ACHN (cell line): ENCODE results near the gene NSUN6.
"Not testable (repeated sequence)": the region's sequence is repeated elsewhere in the genome, so short reads cannot be mapped to it uniquely, and the experiment has no call there.

Source experiments
- DNase-seq: peaks from one replicate; pipeline ENCODE4 v3.0.0-alpha.2; 2015
- in situ Hi-C: cut with HindIII; loops from 2 replicates; pipeline ENCODE4 v1.10.0; 2017; ENCODE audit warnings: low sequenced_read_pairs, low pct_ligation_motif_present, low pct_unique_long_range_greater_than_20kb

Gene NSUN6

GRCh38 chr10:18576586-18576985 lies 74.8 kb downstream of the NSUN6 start:
- DNase-seq, result no peak
- in situ Hi-C loops, result no loop called here

GRCh38 chr10:18572959-18573561 lies 78.3 kb downstream of the NSUN6 start:
- no peak for DNase-seq
- in situ Hi-C loops, result no loop called here

- in situ Hi-C loops, result no loop called here
- DNase-seq, result no peak
These were observed 79.6 kb downstream of the NSUN6 start for GRCh38 chr10:18571780-18572179.

- no peak for DNase-seq
- in situ Hi-C loops, result no loop called here
These were observed 80.3 kb downstream of the NSUN6 start for GRCh38 chr10:18571076-18571475.

- in situ Hi-C loops, DNase-seq: not testable (repeated sequence)
These were observed 81.0 kb downstream of the NSUN6 start for GRCh38 chr10:18570386-18570785.

GRCh38 chr10:18567343-18567856 lies 84.0 kb downstream of the NSUN6 start:
- DNase-seq, result no peak
- in situ Hi-C loops, result no loop called here

- in situ Hi-C loops, result no loop called here
- DNase-seq, result no peak
These were observed 85.2 kb downstream of the NSUN6 start for GRCh38 chr10:18566177-18566576.

GRCh38 chr10:18565006-18565405 lies 86.4 kb downstream of the NSUN6 start:
- in situ Hi-C loops, result no loop called here
- DNase-seq, result no peak

GRCh38 chr10:18563003-18563726 lies 88.2 kb downstream of the NSUN6 start:
- in situ Hi-C loops, result no loop called here
- no peak for DNase-seq

GRCh38 chr10:18561861-18562551 lies 89.4 kb downstream of the NSUN6 start:
- in situ Hi-C loops, result no loop called here

GRCh38 chr10:18557960-18558359 lies 93.4 kb downstream of the NSUN6 start:
- no peak for DNase-seq
- in situ Hi-C loops, result no loop called here

More at GRCh38 chr10:18561861-18562551, 89.4 kb downstream of the NSUN6 start:
- DNase-seq, result peak; percentile 7

GRCh38 chr10:18556522-18557147 lies 94.8 kb downstream of the NSUN6 start:
- in situ Hi-C loops, result no loop called here
- DNase-seq, result no peak

- peak; percentile 31 for DNase-seq
- in situ Hi-C loops, result no loop called here
These were observed 96.9 kb downstream of the NSUN6 start for GRCh38 chr10:18554479-18554878.

GRCh38 chr10:18551473-18551872 lies 99.9 kb downstream of the NSUN6 start:
- DNase-seq, result no peak
- in situ Hi-C loops, result no loop called here

- no peak for DNase-seq
- in situ Hi-C loops, result no loop called here
These were observed 102.3 kb downstream of the NSUN6 start for GRCh38 chr10:18549105-18549504.

- DNase-seq, result no peak
- in situ Hi-C loops, result no loop called here
These were observed 105.6 kb downstream of the NSUN6 start for GRCh38 chr10:18545621-18546305.

- in situ Hi-C loops, result no loop called here
These were observed 108.6 kb downstream of the NSUN6 start for GRCh38 chr10:18542832-18543231.

GRCh38 chr10:18540195-18540594 lies 111.2 kb downstream of the NSUN6 start:
- in situ Hi-C loops, result no loop called here
- no peak for DNase-seq

More at GRCh38 chr10:18542832-18543231, 108.6 kb downstream of the NSUN6 start:
- peak; percentile 67 for DNase-seq
